Thoracic aorta (tissue), 2 donors: ENCODE data around the gene ERO1B. TPM values are rescaled to one million over a fixed set of nuclear protein-coding genes. Genes with fewer than 3 reads are reported as not detected.

Experiments
- ATAC-seq: fragments of 150-250 bp; one replicate; pipeline ENCODE4 v1.8.0; 2017; ENCODE audit warnings: low read depth; ENCODE audit not compliant: insufficient number of reproducible peaks, low FRiP score
- DNase-seq: peaks from one replicate; pipeline ENCODE4 v3.0.0-alpha.2; 2020; ENCODE audit warnings: low spot score
- H3K27ac ChIP-seq, 2 donors: fragments of 200-600 bp; sonication (generic); 1 replicate in 1 of 2; 2 replicates in 1 of 2; pipeline ENCODE4 v1.5.1; 2016; ENCODE audit warnings: mild to moderate bottlenecking in 2 of 2, moderate library complexity in 2 of 2
- H3K27me3 ChIP-seq: fragments of 200-600 bp; sonication (generic); replicated peaks from 2 replicates; pipeline ENCODE4 v1.6.0; 2016; ENCODE audit warnings: mild to moderate bottlenecking; ENCODE audit not compliant: insufficient read depth
- H3K36me3 ChIP-seq: fragments of 200-600 bp; sonication (generic); one replicate; pipeline ENCODE4 v1.5.1; 2016
- H3K4me1 ChIP-seq, 2 donors: fragments of 200-600 bp; sonication (generic); 1 replicate in 1 of 2; 2 replicates in 1 of 2; pipeline versions ENCODE4 v1.5.1 to v1.6.0; 2016; ENCODE audit warnings: low read depth in 2 of 2, mild to moderate bottlenecking in 1 of 2; ENCODE audit not compliant: control insufficient read depth in 1 of 2
- H3K4me3 ChIP-seq: fragments of 200-600 bp; sonication (generic); 2 replicates; pipeline ENCODE4 v1.5.1; 2016; ENCODE audit warnings: mild to moderate bottlenecking
- H3K9me3 ChIP-seq: fragments of 200-600 bp; sonication (generic); 2 replicates; pipeline ENCODE4 v1.5.1; 2016
- total RNA-seq, 2 donors: library from RNA; depleted of rRNA; stranded (reverse); fragments of >200 nt; gene quantifications; one replicate each; pipeline versions ENCODE4 v1.1.0 to v1.2.3, GENCODE V29; 2016
- TF ChIP-seq, protein P1 (sequence below): fragments of 200-600 bp; sonication (generic); IDR thresholded peaks from one replicate; pipeline ENCODE4 v1.5.1; 2019; ENCODE audit warnings: antibody characterized with exemption

The ERO1B gene
- total RNA-seq, 2 donors from 2014 or later: 20.8 to 33.3 TPM

GRCh38 chr1:236168716-236169429 is 112.9 kb downstream of the ERO1B start:
- H3K4me3 ChIP-seq: no peak overlapping the region
- no peak for ATAC-seq
- H3K9me3 ChIP-seq: no peaks in the 10 kb centered on the region
- no peak overlapping the region for H3K27ac ChIP-seq
- TF ChIP-seq, protein P1, sequence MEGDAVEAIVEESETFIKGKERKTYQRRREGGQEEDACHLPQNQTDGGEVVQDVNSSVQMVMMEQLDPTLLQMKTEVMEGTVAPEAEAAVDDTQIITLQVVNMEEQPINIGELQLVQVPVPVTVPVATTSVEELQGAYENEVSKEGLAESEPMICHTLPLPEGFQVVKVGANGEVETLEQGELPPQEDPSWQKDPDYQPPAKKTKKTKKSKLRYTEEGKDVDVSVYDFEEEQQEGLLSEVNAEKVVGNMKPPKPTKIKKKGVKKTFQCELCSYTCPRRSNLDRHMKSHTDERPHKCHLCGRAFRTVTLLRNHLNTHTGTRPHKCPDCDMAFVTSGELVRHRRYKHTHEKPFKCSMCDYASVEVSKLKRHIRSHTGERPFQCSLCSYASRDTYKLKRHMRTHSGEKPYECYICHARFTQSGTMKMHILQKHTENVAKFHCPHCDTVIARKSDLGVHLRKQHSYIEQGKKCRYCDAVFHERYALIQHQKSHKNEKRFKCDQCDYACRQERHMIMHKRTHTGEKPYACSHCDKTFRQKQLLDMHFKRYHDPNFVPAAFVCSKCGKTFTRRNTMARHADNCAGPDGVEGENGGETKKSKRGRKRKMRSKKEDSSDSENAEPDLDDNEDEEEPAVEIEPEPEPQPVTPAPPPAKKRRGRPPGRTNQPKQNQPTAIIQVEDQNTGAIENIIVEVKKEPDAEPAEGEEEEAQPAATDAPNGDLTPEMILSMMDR: no peak
- H3K4me1 ChIP-seq: peaks cover 0 to 3% of the 10 kb centered on the region in 2 donors
- no peaks in the 10 kb centered on the region for H3K36me3 ChIP-seq
- DNase-seq: no peak
- no peaks in the 10 kb centered on the region for H3K27me3 ChIP-seq

DNA sequence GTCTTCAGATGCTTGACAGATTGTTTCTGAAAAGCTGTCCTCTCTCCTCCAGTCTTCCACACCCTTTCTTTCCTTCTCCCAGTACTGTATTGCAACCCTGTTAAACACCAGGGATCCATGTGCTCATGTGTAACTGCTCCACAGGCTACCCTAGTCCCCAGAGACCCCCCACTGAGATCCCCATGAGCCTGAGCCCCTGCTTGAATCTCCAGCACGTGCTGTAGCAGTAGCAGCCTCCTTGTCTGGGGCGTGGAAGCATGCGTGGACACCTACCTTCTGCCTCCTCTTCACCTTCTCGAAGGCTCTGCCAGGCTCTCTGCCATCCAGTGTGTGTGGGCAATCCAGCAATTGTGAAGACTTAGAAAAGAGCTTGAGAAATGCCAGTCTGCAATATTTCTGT is 114.2 kb downstream of the ERO1B start:
- TF ChIP-seq, protein P1: no peak
- peaks cover 0 to 3% of the 10 kb centered on the region in 2 donors for H3K4me1 ChIP-seq
- no peaks in the 10 kb centered on the region for H3K36me3 ChIP-seq
- no peak for ATAC-seq
- H3K4me3 ChIP-seq: no peak overlapping the region
- H3K9me3 ChIP-seq: no peaks in the 10 kb centered on the region
- no peak overlapping the region for H3K27ac ChIP-seq
- H3K27me3 ChIP-seq: no peaks in the 10 kb centered on the region
- DNase-seq: no peak

DNA sequence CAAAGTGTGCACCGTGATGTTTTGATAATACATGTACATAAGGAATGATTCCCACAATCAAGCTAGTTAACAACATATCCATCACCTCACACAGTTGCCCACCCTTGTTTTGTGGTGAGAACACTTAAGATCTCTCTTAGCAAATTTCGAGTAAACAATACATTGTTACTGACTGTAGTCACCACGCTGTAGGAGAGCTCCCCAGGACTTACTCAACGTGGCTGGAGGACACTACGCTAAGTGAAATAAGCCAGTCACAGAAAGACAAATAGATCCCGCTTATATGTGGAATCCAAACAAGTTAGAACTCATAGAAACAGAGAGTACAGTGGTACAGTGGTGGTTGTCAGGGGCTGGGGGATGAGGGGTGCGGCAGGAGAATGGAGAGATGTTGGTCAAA is 114.6 kb downstream of the ERO1B start:
- Histone ChIP-seq H3K36me3 (no peaks in the 10 kb centered on the region), H3K27ac (no peak overlapping the region), H3K4me3 (no peak overlapping the region), H3K27me3 (no peaks in the 10 kb centered on the region), H3K4me1 (peaks cover 0 to under 1% of the 10 kb centered on the region in 2 donors), H3K9me3 (peaks cover 4% of the 10 kb centered on the region)
- no peak for ATAC-seq
- TF ChIP-seq, protein P1: no peak
- DNase-seq: no peak

DNA sequence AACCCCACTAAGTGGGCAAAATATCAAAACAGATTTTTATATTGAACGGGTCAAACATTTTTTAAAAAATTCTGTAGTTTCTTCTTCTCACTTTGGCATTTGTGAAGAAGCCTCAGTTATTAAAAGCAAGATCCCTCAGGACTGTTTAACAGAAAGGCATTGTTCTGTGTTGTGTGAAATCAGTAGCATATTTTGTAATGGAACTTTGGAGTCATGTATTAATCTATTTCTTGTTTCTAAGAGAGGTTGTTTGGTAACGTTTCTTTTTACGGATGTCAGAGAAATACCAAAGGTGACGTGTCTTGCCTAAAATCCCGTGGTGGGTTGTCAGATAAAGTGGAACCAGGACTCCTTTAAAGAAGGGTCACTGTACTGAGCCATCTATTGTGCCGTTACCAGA is 115.7 kb downstream of the ERO1B start:
- H3K36me3 ChIP-seq: no peaks in the 10 kb centered on the region
- H3K27ac ChIP-seq: no peak overlapping the region
- TF ChIP-seq, protein P1: no peak
- ATAC-seq (no peak), DNase-seq (no peak)
- no peak overlapping the region for H3K4me3 ChIP-seq
- H3K4me1 ChIP-seq: no peaks in the 10 kb centered on the region
- no peaks in the 10 kb centered on the region for H3K27me3 ChIP-seq
- H3K9me3 ChIP-seq: peaks cover 14% of the 10 kb centered on the region

Other genes with a start within 250 kb of the ERO1B start
- 10 to 100 TPM; 82.4 to 95.5 TPM for gene NID1, start 216.9 kb downstream of the ERO1B start, total RNA-seq
- gene GPR137B, start 139.4 kb downstream of the ERO1B start, total RNA-seq: 10 to 100 TPM; 17.2 to 39.0 TPM
- gene EDARADD, start 112.3 kb upstream of the ERO1B start, total RNA-seq: 1 to 10 TPM in 1 of 2 donors, not detected in 1; 2.8 TPM
- gene LGALS8, start 242.0 kb upstream of the ERO1B start, total RNA-seq: 100 to 1,000 TPM in 1 of 2 donors, 10 to 100 TPM in 1; 67.8 to 126 TPM